ENCODE data around the gene NPIPB8. TPM values are rescaled to one million over a fixed set of nuclear protein-coding genes. Genes with fewer than 3 reads are reported as not detected.

The NPIPB8 gene
- total and polyA plus RNA-seq, 2 of the 13 experiments (the other 11 are each of a cell fraction or from before 2014, with no cell fraction given) = 0.49 to 2.3 TPM

DNA sequence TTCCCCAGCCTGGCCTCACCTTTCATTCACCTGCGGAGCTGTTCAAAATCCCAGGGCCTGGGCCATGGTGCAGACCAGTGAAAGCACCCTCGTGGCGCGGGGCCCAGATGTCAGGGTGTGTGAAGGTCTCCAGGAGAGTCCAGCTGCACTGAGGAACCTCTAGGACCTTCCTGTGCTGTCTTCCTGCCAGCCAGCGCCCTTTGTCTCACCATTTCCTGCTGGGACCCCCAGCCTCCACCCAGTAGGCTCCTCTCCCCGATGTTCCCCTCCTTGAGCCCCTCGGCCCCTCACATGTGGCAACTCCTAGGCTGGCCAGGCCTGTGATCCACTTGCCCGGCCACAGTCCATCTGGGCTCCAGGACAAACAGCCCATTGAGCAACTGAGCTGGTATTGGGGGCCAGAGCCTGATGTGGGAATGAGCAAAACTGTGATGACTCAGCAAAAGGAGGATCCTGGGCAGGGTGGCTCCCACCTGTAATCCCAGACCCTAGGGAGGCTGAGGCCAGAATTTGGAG lies 41.7 kb upstream of the NPIPB8 start (continued):
- TF ChIP-seq CBX2 (IDR thresholded peaks at IDR 0.05; ENCODE audit: low read depth, low read length) (no peak), CBX2 (CRISPR knock-in tag; IDR thresholded peaks at IDR 0.05; ENCODE audit: low read depth) (no peak), ZNF614 (CRISPR knock-in tag; IDR thresholded peaks at IDR 0.05; ENCODE audit: borderline replicate concordance) (no peak), ETV6 (CRISPR knock-in tag; conservative IDR thresholded peaks at IDR 0.05) (no peak), ZNF629 (CRISPR knock-in tag; conservative IDR thresholded peaks at IDR 0.05) (no peak), KDM3A (CRISPR knock-in tag; IDR thresholded peaks at IDR 0.05; ENCODE audit: low read depth) (no peak), JDP2 (CRISPR knock-in tag; IDR thresholded peaks at IDR 0.05; ENCODE audit: borderline replicate concordance) (no peak), ZNF674 (CRISPR knock-in tag; IDR thresholded peaks at IDR 0.05; ENCODE audit: low read depth) (no peak), PHB2 (IDR thresholded peaks at IDR 0.05; ENCODE audit: partially characterized antibody) (no peak), KLF16 (CRISPR knock-in tag; IDR thresholded peaks at IDR 0.05) (no peak), ZNF776 (CRISPR knock-in tag; IDR thresholded peaks at IDR 0.05) (0 out of 2 replicates have a peak, but pooled peaks have one; percentile 28), CREM (IDR thresholded peaks at IDR 0.05) (peak; percentile 12; the same call in 1 of the 2 replicates), CREM (CRISPR knock-in tag; IDR thresholded peaks at IDR 0.05) (no peak)
- TF ChIP-seq, protein P1, sequence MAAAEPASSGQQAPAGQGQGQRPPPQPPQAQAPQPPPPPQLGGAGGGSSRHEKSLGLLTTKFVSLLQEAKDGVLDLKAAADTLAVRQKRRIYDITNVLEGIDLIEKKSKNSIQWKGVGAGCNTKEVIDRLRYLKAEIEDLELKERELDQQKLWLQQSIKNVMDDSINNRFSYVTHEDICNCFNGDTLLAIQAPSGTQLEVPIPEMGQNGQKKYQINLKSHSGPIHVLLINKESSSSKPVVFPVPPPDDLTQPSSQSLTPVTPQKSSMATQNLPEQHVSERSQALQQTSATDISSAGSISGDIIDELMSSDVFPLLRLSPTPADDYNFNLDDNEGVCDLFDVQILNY (CRISPR knock-in tag; conservative IDR thresholded peaks at IDR 0.05) = no peak
- TF ChIP-seq, protein P2, sequence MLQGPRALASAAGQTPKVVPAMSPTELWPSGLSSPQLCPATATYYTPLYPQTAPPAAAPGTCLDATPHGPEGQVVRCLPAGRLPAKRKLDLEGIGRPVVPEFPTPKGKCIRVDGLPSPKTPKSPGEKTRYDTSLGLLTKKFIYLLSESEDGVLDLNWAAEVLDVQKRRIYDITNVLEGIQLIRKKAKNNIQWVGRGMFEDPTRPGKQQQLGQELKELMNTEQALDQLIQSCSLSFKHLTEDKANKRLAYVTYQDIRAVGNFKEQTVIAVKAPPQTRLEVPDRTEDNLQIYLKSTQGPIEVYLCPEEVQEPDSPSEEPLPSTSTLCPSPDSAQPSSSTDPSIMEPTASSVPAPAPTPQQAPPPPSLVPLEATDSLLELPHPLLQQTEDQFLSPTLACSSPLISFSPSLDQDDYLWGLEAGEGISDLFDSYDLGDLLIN (CRISPR knock-in tag; IDR thresholded peaks at IDR 0.05; ENCODE audit: borderline replicate concordance) = no peak
- TF ChIP-seq, protein P3, sequence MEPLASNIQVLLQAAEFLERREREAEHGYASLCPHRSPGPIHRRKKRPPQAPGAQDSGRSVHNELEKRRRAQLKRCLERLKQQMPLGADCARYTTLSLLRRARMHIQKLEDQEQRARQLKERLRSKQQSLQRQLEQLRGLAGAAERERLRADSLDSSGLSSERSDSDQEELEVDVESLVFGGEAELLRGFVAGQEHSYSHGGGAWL (CRISPR knock-in tag; IDR thresholded peaks at IDR 0.05) = no peak
- TF ChIP-seq, protein P4, sequence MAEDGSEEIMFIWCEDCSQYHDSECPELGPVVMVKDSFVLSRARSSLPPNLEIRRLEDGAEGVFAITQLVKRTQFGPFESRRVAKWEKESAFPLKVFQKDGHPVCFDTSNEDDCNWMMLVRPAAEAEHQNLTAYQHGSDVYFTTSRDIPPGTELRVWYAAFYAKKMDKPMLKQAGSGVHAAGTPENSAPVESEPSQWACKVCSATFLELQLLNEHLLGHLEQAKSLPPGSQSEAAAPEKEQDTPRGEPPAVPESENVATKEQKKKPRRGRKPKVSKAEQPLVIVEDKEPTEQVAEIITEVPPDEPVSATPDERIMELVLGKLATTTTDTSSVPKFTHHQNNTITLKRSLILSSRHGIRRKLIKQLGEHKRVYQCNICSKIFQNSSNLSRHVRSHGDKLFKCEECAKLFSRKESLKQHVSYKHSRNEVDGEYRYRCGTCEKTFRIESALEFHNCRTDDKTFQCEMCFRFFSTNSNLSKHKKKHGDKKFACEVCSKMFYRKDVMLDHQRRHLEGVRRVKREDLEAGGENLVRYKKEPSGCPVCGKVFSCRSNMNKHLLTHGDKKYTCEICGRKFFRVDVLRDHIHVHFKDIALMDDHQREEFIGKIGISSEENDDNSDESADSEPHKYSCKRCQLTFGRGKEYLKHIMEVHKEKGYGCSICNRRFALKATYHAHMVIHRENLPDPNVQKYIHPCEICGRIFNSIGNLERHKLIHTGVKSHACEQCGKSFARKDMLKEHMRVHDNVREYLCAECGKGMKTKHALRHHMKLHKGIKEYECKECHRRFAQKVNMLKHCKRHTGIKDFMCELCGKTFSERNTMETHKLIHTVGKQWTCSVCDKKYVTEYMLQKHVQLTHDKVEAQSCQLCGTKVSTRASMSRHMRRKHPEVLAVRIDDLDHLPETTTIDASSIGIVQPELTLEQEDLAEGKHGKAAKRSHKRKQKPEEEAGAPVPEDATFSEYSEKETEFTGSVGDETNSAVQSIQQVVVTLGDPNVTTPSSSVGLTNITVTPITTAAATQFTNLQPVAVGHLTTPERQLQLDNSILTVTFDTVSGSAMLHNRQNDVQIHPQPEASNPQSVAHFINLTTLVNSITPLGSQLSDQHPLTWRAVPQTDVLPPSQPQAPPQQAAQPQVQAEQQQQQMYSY (CRISPR knock-in tag; IDR thresholded peaks at IDR 0.05) = no peak
- TF ChIP-seq, protein P5, sequence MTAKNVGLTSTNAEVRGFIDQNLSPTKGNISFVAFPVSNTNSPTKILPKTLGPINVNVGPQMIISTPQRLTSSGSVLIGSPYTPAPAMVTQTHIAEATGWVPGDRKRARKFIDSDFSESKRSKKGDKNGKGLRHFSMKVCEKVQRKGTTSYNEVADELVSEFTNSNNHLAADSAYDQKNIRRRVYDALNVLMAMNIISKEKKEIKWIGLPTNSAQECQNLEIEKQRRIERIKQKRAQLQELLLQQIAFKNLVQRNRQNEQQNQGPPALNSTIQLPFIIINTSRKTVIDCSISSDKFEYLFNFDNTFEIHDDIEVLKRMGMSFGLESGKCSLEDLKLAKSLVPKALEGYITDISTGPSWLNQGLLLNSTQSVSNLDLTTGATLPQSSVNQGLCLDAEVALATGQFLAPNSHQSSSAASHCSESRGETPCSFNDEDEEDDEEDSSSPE (CRISPR knock-in tag; IDR thresholded peaks at IDR 0.05) = no peak
- TF ChIP-seq, protein P6, sequence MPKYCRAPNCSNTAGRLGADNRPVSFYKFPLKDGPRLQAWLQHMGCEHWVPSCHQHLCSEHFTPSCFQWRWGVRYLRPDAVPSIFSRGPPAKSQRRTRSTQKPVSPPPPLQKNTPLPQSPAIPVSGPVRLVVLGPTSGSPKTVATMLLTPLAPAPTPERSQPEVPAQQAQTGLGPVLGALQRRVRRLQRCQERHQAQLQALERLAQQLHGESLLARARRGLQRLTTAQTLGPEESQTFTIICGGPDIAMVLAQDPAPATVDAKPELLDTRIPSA (CRISPR knock-in tag; IDR thresholded peaks at IDR 0.05; ENCODE audit: borderline replicate concordance) = no peak
- TF ChIP-seq, protein P7, sequence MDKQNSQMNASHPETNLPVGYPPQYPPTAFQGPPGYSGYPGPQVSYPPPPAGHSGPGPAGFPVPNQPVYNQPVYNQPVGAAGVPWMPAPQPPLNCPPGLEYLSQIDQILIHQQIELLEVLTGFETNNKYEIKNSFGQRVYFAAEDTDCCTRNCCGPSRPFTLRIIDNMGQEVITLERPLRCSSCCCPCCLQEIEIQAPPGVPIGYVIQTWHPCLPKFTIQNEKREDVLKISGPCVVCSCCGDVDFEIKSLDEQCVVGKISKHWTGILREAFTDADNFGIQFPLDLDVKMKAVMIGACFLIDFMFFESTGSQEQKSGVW (CRISPR knock-in tag; IDR thresholded peaks at IDR 0.05; ENCODE audit: borderline replicate concordance) = no peak

All from HepG2 (cell line).